HG02885 (cell line): ENCODE measurements around the gene CMTM1.
"Not testable (repeated sequence)": the region's sequence is repeated elsewhere in the genome, so short reads cannot be mapped to it uniquely, and the experiment has no call there.

Source experiments
- ATAC-seq: cut with Tn5 transposase; IDR thresholded peaks from one replicate; pipeline ENCODE4 v1.9.1; 2021; ENCODE audit warnings: mild to moderate bottlenecking; ENCODE audit not compliant: unreplicated experiment, poor library complexity

CMTM1 gene

DNA sequence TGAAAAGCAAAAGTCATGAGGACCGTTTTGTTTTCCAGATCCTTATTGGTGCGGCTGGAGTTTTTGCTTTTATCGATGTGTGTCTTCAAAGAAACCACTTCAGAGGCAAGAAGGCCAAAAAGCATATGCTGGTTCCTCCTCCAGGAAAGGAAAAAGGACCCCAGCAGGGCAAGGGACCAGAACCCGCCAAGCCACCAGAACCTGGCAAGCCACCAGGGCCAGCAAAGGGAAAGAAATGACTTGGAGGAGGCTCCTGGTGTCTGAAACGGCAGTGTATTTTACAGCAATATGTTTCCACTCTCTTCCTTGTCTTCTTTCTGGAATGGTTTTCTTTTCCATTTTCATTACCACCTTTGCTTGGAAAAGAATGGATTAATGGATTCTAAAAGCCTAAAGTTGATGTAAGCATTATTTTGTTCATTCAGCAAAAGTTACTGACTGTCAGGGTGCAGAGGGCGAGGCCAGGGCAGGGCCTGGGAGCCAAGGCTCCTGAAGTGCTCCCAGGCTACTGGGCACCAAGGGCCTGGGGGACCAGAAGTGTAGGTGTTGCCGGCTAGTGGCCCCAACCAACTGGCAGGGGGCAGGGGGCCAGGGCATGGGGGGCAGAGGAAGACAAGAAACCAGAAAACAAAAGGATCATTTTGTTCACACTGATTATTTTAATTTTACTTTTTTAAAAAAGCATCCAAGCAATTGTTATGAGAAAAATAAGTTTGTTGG, 21.8 kb downstream of the CMTM1 start:
- ATAC-seq, result no peak

DNA sequence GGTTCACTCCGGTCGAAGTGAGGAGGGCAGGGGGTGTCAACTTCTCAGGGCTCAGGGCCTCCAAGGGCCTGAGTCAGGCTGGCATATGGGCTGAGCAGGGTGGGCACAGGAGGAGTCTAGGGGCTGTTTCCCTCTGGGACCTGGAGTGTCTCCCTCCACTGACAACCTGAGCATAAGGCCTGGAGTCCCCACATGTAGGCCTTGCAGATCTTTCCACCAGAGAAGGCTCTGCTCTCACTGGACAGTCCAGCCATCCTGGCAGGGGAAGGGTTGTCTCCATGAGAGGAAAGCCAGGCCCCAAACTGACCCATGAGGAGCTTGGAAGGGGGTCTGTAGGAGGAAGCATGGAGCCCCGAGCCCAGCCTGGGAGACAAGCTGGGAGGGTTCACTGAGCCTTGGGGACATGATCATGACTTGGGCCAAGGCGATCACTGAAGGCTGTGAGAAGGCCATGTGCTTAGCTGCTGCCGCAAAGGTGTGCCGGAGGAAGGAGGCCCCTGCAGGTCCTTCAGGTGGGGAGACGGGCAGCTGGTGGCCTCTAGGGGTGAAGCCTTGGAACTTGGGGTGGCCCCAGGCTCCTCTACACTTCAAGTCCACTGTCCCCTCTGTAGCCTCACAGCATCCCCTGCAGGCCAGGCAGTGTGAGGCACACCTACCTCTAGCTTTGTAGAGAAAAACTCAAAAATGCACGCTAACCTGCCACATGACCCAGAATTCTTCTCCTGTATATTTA, 22.9 kb downstream of the CMTM1 start:
- peak; percentile 91 for ATAC-seq

DNA sequence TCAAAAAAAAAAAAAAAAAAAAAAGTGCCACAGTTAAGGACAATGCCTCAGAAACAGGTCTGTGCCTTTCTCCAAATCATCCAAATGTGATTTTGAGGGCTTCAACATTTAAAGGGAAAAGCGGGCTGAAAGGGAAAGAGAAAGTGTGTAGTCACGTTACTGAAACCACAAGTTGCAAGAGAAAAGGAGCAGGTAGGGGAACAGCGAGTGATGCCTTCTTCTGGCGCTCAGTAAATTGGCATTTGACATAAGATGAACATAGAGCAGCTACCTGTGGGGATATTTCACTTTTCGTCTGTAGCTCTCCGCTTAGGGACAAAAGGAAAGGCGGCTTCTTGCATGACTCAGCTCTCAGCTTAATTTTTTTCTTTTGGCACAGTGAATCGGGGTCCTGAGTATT, 24.1 kb downstream of the CMTM1 start:
- ATAC-seq, result peak; percentile 48

DNA sequence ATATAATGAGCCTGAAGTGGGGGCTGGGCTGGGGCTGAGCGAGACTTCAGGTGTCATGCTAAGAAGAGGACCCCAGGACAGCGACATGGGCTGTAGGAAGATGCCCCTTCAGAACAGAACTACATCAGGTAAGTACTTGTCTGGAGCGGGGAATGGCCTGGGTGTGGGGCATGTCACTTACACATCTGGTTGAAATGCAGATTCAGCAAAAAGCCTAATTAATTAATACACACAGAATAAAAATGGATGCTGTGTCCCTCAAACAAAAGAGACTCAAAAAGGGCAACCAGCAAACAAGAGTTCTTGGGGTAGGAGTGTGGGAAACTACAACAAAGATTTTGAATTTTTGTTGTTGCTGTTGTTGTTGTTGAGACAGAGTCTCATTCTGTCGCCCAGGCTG, 24.8 kb downstream of the CMTM1 start:
- no peak for ATAC-seq

DNA sequence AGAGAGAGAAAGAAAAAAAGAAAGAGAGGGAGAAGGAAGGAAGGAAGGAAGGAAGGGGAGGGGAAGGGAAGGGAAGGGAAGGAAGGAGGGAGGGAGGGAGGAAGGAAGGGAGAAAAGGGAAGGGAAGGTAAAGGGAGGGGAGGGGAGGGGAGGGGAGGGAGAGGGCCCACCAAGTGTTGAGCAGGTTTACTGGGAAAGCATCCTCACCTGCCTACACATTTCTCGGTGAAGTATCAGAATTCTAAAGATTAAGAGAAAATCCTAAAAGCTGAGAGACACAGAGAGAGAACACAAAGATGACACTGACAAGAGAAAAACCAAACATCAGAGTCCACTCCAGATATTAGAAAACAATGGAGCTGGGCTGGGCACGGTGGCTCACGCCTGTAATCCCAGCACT, 26.0 kb downstream of the CMTM1 start:
- ATAC-seq, result no peak

DNA sequence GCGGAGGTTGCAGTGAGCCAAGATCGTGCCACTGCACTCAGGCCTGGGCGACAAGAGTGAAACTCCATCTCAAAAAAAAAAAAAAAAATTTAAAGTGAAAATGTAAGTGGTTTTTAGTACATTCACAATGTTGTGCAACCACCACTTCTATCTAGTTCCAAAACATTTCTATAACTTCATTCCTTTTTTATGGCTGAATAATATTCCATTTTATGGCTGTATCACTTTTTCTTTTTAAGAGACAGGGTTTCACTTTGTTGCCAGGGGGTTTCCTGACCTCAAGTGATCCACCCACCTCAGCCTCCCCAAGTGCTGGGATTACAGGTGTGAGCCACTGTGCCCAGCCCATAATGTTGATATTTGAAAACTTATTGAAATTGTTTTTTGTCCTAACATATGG, 26.6 kb downstream of the CMTM1 start:
- ATAC-seq, result no peak

DNA sequence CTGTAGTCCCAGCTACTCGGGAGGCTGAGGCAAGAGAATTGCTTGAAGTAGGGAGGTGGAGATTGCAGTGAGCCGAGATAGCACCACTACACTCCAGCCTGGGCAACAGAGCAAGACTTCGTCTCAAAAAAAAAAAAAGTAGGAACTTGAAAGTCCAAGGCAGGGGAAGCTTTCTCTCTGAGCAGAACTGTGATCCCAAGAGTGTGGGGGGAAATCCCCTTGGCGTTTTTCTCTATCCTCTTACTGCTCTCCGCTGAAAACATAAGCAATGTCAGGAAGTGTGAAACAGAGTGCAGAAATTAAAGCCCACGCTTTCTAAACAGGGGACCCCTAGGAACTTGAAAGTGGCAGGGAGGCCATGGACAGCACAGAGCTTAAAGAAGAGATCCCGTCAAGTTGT, 28.5 kb downstream of the CMTM1 start:
- peak; percentile 39 for ATAC-seq

DNA sequence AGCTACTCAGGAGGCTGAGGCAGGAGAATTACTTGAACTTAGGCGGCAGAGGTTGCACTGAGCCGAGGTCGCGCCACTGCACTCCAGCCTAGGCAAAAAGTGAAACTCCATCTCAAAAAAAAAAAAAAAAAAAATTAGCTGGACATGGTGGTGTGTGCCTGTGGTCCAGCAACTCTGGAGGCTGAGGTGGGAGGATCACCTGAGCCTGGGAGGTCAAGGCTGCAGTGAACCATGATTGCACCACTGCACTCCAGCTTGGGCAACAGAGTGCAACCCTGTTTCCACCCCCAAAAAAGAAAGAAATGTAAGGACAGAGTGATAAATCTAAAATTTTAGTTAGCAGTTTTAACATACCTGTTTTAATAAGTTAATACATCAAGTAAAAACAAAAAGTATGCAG, 30.3 kb downstream of the CMTM1 start:
- ATAC-seq, result not testable (repeated sequence)

DNA sequence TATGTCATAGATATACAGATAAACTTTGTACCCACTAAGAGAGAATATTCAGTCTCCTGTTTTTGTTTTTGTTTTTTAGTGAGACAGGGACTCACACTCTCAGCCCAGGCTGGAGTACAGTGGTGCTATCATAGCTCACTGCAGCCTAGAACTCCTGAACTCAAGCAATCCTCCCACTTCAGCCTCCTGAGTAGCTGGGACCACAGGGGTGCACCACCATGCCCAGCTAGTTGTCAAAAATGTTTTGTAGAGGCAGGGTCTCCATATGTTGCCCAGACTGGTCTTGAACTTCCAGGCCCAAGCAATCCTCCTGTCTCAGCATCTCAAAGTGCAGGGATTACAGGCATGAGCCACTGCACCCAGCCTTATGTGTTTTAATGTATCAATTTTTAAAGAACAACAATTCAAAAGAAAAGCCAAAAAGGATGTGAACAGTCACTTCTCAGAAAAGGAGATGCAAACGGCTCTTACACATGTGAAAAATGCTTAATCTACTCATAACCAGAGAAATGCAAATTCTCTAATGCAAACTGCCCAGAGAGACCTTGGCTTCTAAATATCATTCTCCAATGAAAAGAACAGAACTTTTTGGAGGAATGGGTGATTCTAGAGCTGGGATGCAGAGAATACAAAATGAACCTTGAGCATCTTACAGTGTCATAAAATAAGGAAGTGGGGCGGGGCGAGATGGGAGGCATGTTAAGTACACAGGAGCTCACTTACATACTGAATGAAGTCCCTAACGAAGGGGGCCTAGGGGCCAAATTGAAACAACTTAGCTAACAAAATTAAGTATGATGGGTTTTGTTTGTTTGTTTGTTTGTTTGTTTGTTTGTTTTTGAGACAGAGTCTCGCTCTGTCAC, 31.0 kb downstream of the CMTM1 start:
- ATAC-seq, result peak; percentile 56

DNA sequence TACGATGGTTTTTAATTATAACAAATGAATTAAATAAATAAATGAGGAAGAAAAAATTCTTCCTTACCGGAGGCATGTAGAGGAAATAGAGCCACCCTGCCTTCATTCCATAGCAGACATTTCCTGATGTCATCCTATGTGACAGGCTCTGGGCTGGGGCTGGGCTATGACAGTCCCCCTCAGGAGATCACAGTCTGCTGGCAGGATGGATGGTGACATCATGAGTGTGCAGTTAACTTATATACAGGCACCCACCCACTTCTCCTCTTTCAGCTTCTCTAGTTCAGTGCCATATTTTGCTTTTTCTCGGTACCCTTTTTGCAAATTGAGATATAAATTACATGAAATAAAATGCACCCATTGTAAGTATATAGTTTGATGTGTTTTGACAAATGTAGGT, 31.9 kb downstream of the CMTM1 start:
- no peak for ATAC-seq

DNA sequence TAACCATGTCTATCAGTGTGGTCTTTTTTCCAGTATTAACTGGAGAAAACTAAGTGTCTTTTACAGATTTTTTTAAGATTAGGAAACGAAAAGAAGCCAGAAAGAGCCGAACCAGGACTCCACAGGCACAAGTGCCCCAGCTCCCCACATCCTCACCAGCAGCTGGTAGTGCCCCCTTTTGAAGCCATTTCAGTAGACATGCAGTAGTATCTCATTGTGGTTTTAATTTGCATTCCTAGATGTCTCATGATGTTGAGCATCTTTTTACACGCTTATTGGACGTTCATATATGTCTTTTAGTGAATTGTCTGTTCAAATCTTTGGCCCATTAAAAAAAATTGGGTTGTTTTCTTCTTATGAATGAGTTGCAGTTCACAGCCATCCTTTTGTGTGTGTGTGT, 33.5 kb downstream of the CMTM1 start:
- no peak for ATAC-seq

DNA sequence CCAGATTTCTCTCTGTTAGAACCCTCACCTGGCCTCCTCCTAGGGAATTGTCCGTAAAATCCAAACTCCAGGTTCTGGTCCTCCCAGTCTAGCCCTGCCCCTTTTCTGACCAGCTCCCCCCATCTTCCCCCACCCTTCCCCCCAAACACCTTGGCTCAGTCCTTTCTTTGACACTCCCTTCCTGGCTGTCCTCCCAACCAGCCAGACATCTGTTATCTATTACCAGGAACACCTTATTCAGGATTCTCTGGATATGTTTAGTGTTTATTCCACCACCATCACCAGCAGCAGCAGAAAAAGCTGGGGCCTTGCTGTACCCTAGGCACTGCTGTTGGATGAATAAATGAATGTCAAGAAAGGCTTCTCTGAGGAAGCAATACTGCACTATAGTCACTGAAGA, 34.2 kb downstream of the CMTM1 start:
- ATAC-seq, result no peak

DNA sequence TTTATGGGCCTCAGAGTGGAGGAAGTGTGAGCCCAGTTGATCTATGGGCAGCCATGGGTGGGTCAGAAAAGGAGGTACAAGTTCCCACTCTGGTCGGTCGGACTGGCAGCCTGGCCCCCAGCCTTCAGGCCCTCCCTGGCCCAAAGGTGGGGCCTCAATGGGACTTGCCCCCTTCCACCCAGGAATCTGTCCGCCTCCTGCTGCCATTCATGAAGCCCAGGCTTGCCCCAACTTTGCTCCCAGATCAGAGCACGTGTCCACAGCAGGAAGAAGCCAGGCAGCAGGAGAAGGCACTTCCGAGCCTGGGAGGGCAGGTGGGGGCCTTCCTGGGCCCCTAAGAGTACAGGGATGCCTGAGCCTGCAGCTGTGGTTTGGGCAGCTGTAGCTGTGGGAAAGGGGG, 35.2 kb downstream of the CMTM1 start:
- no peak for ATAC-seq

DNA sequence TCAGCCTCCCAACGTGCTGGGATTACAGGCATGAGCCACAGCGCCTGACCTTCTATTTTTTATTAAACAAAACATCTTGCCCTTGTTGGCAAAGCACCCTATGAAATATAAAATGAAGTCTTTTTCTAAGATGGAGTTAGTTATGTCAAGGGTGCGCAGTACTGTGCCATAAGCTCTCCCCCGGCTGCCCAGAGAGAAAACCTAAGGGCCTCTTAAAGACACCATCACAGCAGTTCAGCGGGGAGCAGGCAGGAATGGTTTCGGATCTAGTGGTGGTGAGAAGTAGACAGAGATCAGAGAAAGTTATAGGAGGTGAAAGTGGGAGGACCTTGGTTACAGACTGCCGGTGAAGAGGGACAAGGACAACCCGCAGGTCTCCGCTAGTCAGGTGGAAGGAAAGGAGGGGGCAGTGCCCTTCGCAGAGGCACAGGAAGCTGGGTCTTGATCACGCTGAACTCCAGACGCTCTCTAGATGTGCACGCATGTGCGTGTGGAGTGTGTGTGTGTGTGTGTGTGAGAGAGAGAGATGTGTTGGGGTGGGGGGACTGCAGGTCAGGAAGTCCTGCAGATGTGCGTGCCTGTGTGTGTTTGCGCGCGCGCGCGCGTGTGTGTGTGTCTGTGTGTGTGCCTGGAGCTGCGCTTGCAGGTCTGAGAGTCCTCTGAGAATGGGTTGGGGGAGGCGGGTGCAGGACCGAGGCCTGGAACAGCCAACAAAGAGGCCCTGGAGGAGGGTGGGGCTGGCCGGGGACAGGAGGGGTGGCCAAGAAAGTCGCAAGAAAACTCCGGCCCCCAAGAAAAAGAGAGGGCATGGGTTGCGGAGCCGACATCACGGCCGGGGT, 37.5 kb downstream of the CMTM1 start:
- ATAC-seq, result peak; percentile 22

DNA sequence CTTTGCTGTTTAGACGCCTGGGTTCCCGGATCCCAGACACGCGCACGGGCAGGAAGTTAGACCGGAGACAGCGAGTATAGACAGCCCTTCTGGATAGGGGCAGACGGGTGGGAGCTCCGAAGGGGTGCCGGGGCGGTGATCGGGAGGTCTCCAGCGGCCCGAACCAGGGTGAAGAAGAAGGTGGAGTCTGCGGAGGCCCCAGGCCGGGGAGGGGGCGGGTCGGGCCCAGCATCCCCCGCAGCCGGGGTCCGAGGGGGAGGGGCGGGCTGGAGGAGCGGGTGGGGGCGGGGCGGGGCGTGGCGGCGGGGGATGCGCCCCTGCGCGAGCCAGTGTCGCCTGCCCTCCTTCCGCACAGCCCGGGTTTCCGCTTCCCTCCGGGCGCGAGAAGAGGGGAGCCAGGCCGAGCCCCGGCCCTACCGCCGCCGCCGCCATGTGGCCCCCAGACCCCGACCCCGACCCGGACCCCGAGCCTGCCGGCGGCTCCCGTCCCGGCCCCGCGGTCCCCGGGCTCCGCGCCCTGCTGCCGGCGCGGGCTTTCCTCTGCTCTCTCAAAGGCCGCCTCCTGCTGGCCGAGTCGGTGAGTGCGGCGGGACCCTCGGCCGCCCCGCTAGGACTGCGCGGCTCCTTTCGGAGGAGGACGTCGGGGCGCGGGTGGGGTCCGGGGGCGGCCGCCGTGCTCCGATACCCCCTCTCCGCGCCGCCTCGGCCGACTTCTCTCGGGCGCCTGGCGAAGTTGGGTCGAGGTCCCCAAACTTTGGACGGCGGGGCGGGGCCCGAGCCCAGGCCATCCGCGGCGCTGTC, 38.3 kb downstream of the CMTM1 start, which contains the start of gene CMTM3:
CMTM3 (plus strand) TSS at position 329 of the 801 bp plus-strand sequence; CDS start at position 431, 102 bp downstream.
- peak; percentile 73 for ATAC-seq

DNA sequence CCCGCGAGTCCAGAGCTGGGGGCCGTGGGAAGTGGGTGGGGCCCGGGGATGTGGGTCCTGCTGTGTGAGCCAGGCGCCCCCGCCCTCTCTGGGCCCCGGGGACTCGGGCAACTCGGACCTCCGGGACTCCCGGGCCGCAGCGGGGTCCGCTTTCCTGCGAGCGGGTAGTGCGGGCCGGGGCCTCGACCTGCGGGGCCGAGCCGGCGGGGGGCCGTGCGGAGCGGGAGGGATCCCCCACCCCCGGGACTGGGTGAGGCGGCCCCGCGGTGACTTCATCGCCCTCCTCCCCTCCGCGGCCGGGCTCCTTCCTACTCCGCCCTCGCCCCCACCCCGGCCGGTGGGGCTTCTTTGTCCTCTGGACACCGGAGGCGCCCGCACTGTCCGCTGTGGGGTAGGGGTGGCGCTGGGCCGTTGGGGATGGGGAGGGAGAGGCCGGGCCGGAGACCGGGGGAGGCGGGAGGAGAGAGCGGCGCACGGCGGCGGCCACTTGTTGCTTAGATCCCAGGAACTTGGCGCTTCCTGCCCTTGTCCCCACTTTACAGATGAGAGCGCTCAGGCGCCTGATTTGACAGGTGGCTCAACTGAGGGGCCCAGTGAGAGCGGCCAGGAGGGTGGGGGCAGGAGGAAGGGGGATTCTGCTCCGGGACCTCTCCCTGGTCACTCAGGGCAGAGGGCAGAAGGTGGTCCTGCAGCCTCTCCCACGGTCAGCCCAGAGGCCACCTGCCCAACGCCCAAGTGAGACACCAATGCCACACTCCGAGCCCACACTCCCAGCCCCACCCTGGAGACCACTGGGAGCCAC, 39.1 kb downstream of the CMTM1 start:
- ATAC-seq, result peak; percentile 29

DNA sequence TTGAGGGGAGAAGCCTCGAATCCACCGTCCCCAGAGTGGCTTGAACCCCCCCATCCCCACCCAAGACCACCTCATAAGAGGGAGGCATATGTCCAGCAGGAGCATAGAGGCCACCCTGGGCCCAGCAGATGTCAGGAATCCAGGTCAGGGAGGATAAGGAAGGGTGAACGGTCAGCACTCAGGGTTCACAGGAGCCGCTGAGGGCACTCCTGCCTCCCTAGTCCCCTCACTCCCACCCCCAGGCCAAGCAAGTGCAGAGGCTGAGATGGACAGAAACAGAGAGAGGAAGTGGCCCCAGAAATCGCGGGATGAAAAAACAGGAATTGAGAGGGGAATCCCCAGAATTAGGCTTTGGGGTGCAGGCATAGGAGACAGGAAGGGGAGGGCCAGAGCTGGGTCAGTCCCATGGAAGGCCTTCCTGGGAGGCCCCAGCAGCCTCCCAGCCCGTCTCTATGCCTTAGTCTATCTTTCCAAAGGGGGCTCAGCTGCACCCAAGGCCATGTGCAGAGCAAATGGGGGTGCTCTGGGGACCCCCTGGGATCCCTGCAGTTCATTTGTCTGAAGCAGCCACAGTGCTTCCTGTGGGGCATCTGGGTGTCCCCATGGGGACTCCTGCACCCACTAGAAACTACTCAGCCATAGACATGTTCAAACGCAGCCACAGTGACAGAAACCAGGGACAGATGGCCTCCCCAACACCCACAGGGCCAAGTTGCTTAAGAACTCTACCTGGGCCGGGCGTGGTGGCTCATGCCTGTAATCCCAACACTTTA, 39.9 kb downstream of the CMTM1 start:
- peak; percentile 44 for ATAC-seq
